HG02759 (cell line): Measurements from ENCODE around the gene HUS1.
"Not testable (repeated sequence)": the region's sequence is repeated elsewhere in the genome, so short reads cannot be mapped to it uniquely, and the experiment has no call there.

Experiments used
- ATAC-seq: cut with Tn5 transposase; IDR thresholded peaks from one replicate; pipeline ENCODE4 v1.9.1; 2021; ENCODE audit warnings: mild to moderate bottlenecking, moderate library complexity; ENCODE audit not compliant: unreplicated experiment

Gene HUS1

GRCh38 chr7:47931005-47932004 lies 48.1 kb downstream of the HUS1 start:
- no peak for ATAC-seq

- no peak for ATAC-seq
Observed at GRCh38 chr7:47924266-47924665, 55.1 kb downstream of the HUS1 start.

GRCh38 chr7:47923081-47923875 lies 56.1 kb downstream of the HUS1 start:
- not testable (repeated sequence) for ATAC-seq

- ATAC-seq, result not testable (repeated sequence)
Observed at GRCh38 chr7:47916514-47916913, 62.9 kb downstream of the HUS1 start.

GRCh38 chr7:47915616-47915976 lies 63.8 kb downstream of the HUS1 start:
- no peak for ATAC-seq

GRCh38 chr7:47914717-47915615 lies 64.4 kb downstream of the HUS1 start:
- ATAC-seq, result no peak
